Stimulated activated CD4-positive, alpha-beta T cell treated with anti-CD3 and anti-CD28 coated beads, Interleukin-4, amount 100 ng/mL, for 1 hour (primary cell): ENCODE data around the gene HCCS.

Source experiments
- DNase-seq: peaks from one replicate; pipeline ENCODE4 v3.0.0-alpha.2; 2020

Gene HCCS

GRCh38 chrX:11124112-11124511 is 13.0 kb downstream of the HCCS start:
- no peak for DNase-seq

- no peak for DNase-seq
Observed at GRCh38 chrX:11125060-11125459, 13.9 kb downstream of the HCCS start.

- no peak for DNase-seq
Observed at GRCh38 chrX:11129534-11130105, 18.5 kb downstream of the HCCS start.

- no peak for DNase-seq
Observed at GRCh38 chrX:11130136-11130535, 19.0 kb downstream of the HCCS start.

GRCh38 chrX:11131146-11131545 is 20.0 kb downstream of the HCCS start:
- no peak for DNase-seq

GRCh38 chrX:11135564-11136185 is 24.5 kb downstream of the HCCS start:
- no peak for DNase-seq

GRCh38 chrX:11137543-11138139 is 26.5 kb downstream of the HCCS start:
- no peak for DNase-seq

- DNase-seq: no peak
Observed at GRCh38 chrX:11138498-11139390, 27.6 kb downstream of the HCCS start.

- DNase-seq: peak; percentile 4
Observed at GRCh38 chrX:11143931-11144678, 33.0 kb downstream of the HCCS start.

GRCh38 chrX:11146411-11146810 is 35.3 kb downstream of the HCCS start:
- DNase-seq: no peak

- DNase-seq: no peak
Observed at GRCh38 chrX:11148401-11148800, 37.3 kb downstream of the HCCS start.

GRCh38 chrX:11151799-11152559 is 40.8 kb downstream of the HCCS start:
- no peak for DNase-seq

GRCh38 chrX:11159149-11159548 is 48.0 kb downstream of the HCCS start:
- no peak for DNase-seq

- DNase-seq: no peak
Observed at GRCh38 chrX:11164433-11164832, 53.3 kb downstream of the HCCS start.

- DNase-seq: no peak
Observed at GRCh38 chrX:11171956-11172355, 60.8 kb downstream of the HCCS start.

- no peak for DNase-seq
Observed at GRCh38 chrX:11172415-11172814, 61.3 kb downstream of the HCCS start.
